ENCODE data around the gene CBR1.

DNA sequence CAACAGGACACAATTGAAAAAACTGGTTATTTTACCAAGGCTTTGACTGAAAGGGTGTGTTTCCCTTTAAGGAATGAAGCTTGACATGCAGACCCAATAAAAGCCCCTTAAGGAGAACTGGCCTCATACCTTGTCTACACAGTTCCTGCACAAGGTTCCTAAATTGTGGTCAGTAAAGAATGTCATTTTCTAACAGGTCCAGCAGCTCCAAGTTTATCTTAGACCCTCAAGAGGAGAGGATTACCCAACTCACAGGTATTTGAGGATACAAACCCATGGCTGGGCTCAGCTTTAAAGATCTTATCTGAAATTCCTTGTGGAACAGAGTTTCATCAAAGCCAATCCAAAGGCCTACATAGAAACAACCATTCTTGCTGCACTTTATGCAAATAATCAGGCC lies 33.6 kb downstream of the CBR1 start:
- TF ChIP-seq, protein P1, sequence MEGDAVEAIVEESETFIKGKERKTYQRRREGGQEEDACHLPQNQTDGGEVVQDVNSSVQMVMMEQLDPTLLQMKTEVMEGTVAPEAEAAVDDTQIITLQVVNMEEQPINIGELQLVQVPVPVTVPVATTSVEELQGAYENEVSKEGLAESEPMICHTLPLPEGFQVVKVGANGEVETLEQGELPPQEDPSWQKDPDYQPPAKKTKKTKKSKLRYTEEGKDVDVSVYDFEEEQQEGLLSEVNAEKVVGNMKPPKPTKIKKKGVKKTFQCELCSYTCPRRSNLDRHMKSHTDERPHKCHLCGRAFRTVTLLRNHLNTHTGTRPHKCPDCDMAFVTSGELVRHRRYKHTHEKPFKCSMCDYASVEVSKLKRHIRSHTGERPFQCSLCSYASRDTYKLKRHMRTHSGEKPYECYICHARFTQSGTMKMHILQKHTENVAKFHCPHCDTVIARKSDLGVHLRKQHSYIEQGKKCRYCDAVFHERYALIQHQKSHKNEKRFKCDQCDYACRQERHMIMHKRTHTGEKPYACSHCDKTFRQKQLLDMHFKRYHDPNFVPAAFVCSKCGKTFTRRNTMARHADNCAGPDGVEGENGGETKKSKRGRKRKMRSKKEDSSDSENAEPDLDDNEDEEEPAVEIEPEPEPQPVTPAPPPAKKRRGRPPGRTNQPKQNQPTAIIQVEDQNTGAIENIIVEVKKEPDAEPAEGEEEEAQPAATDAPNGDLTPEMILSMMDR (IDR thresholded peaks at IDR 0.05; ENCODE audit: insufficient read depth, low read depth, low read length) = no peak
- no peak for TF ChIP-seq EZH2 (IDR thresholded peaks at IDR 0.05; ENCODE audit: insufficient read depth, low read length)

Measured in astrocyte (in vitro differentiated cells and primary cell).